Subcutaneous adipose tissue (tissue), 4 donors: ENCODE data around the gene NAXD. TPM values are rescaled to one million over a fixed set of nuclear protein-coding genes. Genes with fewer than 3 reads are reported as not detected.

Experiments used
- total RNA-seq, 4 donors: library from RNA; depleted of rRNA; stranded (reverse); fragments of >200 nt; gene quantifications; one replicate each; pipeline ENCODE4 v1.1.0, GENCODE V29; 2016
- TF ChIP-seq, protein P1 (sequence below): fragments of 450-650 bp; IDR thresholded peaks from one replicate; pipeline ENCODE4 v1.5.1; 2016; ENCODE audit warnings: low read depth, mild to moderate bottlenecking, control low read depth, antibody characterized with exemption, moderate library complexity

The NAXD gene
- total RNA-seq = 10 to 100 TPM; 17.0 to 27.1 (median 20.4) TPM

DNA sequence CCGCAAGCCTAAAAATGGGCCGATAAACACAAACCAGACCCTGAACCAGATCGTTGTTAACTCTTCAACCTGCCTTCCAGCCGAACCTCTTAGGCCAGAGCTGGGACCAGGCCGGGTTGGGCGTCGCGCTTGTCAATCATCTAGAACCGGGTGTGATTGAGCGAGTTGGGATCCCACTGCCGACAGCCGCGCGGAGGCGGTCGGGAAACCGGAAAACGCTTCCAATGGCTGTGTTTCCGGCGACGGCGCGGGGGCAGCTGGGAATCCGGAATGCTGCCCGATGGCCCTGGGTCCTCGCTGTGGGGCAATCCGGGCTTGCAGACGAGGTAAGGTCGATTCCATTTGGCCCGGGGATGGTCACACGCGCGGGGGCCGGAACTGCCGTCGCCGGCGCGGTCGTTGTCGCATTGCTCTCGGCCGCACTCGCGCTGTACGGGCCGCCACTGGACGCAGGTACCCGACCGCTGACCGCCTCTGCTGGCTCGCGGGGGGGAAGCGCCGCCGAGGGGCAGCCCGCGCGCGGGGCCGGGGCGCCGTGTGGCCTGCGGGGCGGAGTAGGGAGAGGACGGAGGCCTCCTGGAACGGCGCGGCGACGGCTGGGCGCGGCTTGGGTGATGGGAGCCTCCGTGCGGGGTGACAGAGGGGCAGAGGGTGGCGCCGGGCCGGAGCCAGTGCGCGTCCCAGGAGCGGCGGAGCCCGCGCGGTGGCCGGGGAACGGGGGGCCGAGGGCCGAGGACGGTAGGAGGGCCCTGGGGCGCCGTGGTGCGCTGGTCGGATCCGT is at the start of gene NAXD:
NAXD (plus strand) TSS at position 224 of the 781 bp plus-strand sequence; CDS start at position 281, 57 bp downstream.
- TF ChIP-seq, protein P1, sequence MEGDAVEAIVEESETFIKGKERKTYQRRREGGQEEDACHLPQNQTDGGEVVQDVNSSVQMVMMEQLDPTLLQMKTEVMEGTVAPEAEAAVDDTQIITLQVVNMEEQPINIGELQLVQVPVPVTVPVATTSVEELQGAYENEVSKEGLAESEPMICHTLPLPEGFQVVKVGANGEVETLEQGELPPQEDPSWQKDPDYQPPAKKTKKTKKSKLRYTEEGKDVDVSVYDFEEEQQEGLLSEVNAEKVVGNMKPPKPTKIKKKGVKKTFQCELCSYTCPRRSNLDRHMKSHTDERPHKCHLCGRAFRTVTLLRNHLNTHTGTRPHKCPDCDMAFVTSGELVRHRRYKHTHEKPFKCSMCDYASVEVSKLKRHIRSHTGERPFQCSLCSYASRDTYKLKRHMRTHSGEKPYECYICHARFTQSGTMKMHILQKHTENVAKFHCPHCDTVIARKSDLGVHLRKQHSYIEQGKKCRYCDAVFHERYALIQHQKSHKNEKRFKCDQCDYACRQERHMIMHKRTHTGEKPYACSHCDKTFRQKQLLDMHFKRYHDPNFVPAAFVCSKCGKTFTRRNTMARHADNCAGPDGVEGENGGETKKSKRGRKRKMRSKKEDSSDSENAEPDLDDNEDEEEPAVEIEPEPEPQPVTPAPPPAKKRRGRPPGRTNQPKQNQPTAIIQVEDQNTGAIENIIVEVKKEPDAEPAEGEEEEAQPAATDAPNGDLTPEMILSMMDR = no peak

DNA sequence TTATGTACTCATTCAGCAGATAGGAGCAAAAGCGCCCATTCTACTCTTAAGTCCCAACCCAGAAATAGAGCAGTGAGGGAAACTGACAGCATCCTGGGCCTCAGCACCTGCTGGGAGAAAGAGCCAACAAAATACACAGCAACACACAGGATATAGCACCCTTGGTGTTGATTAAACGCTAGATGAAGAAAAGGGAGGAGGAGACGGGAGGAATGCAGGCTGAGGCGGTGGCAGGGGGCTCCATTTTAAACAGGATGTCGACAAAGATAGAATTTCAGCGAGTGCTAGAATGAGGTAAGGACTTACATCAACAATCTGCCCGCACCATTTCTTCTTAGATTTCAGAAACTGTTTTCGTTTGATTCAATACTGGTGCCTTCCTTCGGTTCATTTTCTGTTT is 49.2 kb upstream of the NAXD start:
- TF ChIP-seq, protein P1 = no peak

DNA sequence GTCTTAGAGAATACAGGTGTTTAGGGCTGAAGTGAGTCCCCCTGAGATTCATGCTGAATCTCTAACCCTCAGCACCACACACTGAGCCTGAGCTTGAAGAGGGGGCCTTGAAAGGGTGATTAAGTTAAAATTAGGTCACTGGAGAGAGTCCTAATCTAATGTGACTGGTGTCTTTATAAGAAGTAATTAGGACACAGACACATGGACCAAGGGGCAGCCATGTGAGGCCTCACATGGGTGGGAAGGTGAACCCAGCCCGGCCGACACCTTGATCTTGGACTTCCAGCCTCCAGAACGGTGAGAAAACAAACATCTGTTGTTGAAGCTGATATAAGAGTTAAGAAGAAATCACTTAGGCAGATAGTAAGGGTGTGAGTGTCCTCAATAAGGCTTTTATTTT is 46.7 kb upstream of the NAXD start:
- TF ChIP-seq, protein P1 = no peak

DNA sequence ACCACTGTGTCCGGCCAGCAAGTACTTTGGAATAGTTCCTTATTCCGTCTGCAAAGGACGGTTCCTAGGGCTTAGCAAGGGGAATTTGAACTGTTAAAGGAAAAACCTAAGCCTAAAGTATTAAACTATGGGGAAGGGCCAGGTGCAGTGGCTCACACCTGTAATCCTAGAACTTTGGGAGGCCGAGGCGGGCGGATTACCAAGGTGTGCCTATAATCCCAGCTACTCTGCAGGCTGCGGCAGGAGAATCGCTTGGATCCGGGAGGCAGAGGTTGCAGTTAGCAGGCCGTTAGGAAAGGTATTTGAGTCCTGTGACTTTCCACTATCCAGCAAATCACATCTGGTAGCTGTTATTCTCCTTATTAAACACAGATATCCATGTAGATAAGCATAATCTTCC is 44.5 kb upstream of the NAXD start:
- TF ChIP-seq, protein P1 = no peak

DNA sequence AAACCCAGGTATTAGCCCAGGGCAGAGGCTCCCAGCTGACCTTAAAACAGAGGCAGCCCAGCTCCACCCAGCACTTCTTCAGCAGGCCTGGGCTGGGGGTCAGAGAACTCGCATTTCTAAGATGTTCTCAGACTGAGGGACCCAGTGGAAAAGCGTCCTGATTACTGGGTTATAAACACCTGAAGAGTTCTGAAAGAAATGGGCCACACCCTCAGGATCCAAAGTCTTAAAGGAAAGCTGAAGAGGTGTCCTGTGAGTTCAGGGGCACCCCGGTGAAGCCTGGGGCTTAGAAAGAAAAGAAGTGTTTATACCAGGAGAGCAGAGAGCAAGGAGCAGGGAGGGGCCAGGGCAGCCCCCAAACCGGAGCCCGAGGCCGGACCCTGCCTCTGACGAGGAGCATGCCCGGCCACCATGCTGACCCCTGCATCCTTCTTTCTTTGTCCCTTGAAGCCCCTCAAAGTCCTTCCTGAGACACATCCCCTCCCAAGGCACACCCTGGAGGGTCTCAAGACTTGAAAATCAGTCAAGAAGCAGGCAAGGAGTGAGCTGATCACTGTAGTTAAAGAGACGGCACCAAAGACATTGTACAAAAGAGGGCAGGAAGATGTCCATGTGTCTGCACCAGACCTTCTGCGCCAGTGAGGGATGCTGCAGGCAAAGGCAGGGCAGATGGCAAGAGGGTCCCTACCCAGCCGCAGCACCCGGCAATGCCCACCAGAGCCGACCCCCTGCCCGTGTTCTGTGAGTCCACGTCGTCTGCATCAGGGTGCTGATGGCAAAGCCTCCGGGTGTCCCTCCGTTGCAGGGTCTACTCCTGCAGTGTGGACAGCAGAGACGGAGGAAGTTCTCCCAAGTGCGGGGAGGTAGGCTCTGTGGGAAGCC is 43.2 kb upstream of the NAXD start:
- TF ChIP-seq, protein P1 = no peak

DNA sequence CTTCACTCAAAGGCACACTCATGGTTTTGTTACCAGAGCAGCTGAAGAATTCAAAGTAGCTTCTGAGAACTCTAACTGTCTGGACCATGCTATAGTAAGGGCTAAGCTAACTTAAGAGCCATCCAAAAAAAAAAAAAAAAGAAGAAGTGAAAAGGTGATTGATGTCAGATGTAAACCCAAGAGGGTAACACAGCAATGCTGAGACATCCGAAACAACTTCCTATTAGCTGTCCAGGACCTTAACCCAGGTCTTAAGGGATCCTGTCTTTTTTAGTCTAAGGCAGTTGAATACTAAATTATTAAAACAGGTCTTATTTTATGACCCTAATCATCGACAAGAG is 42.6 kb upstream of the NAXD start:
- TF ChIP-seq, protein P1 = no peak

DNA sequence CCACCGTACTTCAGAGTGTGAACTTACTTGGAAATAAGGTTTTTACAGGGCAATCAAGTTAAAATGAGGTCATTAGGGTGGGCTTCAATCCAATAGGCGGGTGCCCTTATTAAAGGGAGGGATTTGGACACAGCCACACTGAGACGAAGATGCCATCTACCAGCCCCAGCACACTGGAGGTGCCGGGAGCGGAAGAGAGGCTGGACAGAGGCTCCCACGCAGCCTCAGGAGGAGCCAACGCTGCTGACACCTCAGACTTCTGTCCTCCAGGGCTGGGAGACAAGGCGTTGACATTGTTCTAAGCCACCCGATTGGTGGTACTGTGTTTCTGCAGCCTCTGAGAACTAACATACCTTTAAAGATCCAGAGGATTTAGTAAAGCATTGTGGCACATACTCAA is 41.2 kb upstream of the NAXD start:
- TF ChIP-seq, protein P1 = no peak
